Activated naive CD8-positive, alpha-beta T cell treated with anti-CD3 and anti-CD28 coated beads for 36 hours (primary cell): ENCODE measurements around the gene TMEM235. TPM values are rescaled to one million over a fixed set of nuclear protein-coding genes. Genes with fewer than 3 reads are reported as not detected.
"Not testable (repeated sequence)": the region's sequence is repeated elsewhere in the genome, so short reads cannot be mapped to it uniquely, and the experiment has no call there.

Experiments
- DNase-seq: peaks from one replicate; pipeline ENCODE4 v3.0.0; 2021
- H3K27ac Mint-ChIP-seq: one replicate; pipeline ENCODE4 v1.8.0; 2022; ENCODE audit warnings: mild to moderate bottlenecking, moderate library complexity, mixed read lengths
- H3K27me3 Mint-ChIP-seq: one replicate; pipeline ENCODE4 v1.8.0; 2022; ENCODE audit warnings: mild to moderate bottlenecking, mixed read lengths
- H3K36me3 Mint-ChIP-seq: one replicate; pipeline ENCODE4 v1.8.0; 2021; ENCODE audit warnings: mild to moderate bottlenecking, mixed read lengths
- H3K4me1 Mint-ChIP-seq: one replicate; pipeline ENCODE4 v1.8.0; 2021; ENCODE audit warnings: mixed read lengths
- H3K4me3 Mint-ChIP-seq: one replicate; pipeline ENCODE4 v1.8.0; 2022; ENCODE audit warnings: mild to moderate bottlenecking, moderate library complexity, mixed read lengths
- H3K9me3 Mint-ChIP-seq: one replicate; pipeline ENCODE4 v1.8.0; 2022; ENCODE audit warnings: mixed read lengths
- total RNA-seq, 2 experiments: library from RNA; stranded (reverse); gene quantifications; one replicate each; pipeline ENCODE4 v1.2.3, GENCODE V29; 2021

TMEM235 gene
- total RNA-seq, 2 experiments from 2014 or later = not detected

DNA sequence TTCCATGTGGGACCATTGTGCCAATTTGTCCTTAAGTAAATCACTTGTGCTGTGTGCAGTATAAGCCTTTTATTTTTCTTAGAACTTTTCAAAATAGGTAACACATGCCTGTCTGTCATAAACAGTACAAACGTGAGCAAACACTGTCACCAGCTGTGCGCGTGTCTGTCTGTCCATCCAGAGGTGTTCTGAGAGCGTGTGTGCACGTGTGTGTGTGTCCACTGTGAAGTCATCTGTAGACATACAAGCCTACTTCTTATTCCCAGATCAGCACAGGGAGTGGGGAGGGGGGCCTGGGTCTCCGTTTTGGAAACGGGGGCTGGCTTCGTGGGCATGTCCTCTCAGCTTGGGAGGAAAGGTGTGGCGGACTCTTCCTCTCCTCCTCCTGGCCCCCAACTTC lies 9.4 kb downstream of the TMEM235 start:
- Mint-ChIP-seq H3K27me3 (no peaks in the 10 kb centered on the region), H3K36me3 (no peaks in the 10 kb centered on the region), H3K4me3 (no peak overlapping the region), H3K4me1 (peaks cover 3% of the 10 kb centered on the region), H3K27ac (no peak overlapping the region), H3K9me3 (no peaks in the 10 kb centered on the region)
- no peak for DNase-seq

DNA sequence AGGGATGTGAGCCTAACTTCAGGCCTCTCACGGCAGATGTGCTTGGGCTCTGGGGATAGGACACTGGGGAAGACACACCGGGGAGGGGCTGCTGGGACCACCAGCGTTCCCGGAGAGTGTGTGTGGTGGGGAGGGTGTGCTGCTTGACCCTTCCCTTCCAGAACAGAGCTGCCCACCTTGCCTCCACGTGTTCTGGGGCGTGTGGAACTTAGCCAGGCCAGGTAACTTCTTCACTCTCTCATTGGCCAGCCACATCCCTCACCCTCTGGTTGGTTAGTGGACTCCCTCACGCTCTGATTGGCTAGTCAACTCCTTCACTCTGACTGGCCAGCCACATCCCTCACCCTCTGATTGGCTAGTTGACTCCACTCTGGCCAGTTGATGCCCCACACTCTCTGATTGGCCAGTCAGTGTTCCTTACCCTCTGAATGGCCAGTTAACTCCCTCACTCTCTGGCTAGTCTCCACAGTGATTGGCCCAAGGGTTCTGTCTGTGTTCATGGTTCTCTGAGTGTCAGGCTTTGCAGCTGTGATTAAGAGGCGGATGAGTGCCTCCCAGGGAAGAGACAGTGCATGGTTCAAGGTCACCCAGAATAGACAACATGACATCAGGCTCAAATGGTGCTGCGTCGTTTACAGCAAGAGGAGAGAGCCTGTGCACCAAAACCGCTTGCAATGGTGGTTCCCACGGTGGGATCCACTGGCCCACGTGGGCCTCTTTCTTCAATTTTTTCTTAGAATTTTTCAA lies 10.0 kb downstream of the TMEM235 start:
- Mint-ChIP-seq H3K27me3 (no peaks in the 10 kb centered on the region), H3K4me3 (no peak overlapping the region), H3K9me3 (no peaks in the 10 kb centered on the region), H3K4me1 (peaks cover 3% of the 10 kb centered on the region), H3K27ac (no peak overlapping the region), H3K36me3 (no peaks in the 10 kb centered on the region)
- DNase-seq = no peak

DNA sequence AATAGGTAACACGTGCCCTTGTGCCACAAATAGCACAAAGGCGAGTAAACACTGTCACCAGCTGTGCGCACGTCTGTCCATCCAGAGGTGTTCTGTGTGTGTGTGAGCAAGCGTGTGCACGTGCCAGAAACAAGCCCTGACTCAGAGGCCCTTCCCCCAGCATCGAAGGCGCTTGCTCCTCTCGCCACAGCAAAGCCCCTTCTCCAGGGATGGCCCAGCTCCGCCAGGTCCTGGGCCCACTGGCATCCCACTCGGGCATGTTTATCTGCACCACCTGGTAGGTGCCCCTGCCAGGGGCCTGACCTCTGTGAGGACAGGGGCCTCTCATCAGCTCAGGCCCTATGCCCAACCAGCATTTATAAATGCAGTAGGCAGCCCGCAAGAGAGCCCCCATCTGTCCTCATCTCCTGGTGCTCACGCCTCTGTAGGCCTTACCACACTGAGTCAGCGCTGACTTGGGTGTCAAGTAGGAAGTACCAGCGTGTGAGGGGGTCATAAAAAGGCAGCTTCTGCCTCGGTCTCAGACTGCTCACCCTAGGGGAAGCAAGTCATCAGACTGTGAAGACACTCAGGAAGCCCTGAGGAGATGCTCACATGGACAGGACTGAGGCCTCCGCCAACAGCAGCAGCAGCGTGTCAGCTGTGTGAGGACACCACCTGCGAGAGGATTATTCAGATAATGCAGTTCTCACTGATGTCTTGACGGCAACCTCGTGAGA lies 10.8 kb downstream of the TMEM235 start:
- Mint-ChIP-seq H3K27ac (no peak overlapping the region), H3K4me3 (no peak overlapping the region), H3K36me3 (no peaks in the 10 kb centered on the region), H3K9me3 (no peaks in the 10 kb centered on the region), H3K4me1 (peaks cover 3% of the 10 kb centered on the region), H3K27me3 (peaks cover 2% of the 10 kb centered on the region)
- no peak for DNase-seq

DNA sequence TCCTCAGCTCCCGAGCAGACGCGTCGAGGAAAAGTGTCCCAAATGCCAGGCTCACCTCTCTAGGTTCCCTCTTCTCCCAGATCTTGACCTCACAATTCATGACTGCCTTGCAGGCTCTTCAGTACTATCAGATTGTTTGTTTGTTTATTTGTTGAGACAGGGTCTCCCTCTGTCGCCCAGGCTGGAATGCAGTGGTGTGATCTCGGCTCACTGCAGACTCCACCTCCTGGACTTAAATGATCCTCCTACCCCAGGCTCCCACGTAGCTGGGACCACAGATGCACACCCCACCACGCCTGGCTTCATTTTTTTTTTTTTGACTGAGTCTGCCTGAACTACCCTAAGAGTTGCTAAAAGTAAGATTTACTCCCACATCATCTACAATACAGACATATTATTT lies 15.9 kb downstream of the TMEM235 start:
- Mint-ChIP-seq H3K27me3 (peaks cover 5% of the 10 kb centered on the region), H3K27ac (no peak overlapping the region), H3K4me1 (peaks cover 17% of the 10 kb centered on the region), H3K36me3 (no peaks in the 10 kb centered on the region), H3K4me3 (no peak overlapping the region), H3K9me3 (no peaks in the 10 kb centered on the region)
- no peak for DNase-seq

DNA sequence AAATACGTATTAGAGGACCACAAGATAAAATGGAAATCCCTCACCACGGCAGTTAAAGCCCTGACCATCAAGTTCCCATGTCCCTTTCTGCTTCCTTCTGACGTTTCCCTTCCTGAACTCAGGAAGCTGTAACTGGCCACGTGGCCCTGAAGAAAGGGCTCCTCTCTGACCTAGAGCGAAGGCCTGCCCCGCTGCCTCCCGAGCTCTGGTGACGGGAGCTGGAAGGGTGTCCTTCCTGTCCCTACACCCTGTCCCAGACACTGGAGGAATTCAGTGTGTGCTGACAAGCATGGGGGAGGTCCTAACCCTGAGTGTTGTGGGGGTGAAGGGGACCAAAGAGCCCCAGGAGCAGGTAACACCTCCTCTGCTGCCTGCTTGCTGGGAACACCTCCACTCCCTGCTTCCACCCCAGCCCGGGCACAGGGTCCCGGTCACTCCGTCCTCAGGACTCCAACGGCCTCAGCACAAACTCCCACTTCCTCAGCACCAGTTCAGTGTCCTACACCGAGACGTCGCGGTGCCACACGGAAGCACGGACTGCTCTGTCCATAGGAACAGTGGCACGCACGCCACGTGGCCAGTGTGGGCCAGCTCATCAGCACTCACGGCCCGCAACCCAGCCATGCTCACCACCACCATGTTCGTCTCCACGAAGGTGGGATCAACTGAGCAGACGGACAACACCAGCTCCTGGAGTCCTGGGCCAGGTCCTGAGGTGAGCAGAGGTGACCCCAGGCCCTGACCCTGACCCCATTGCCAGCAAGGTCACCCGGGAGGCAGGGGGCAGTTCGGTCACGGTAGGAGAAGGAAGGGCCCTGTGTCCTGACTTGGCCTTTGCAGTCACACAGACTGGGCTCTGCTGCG lies 16.9 kb downstream of the TMEM235 start:
- H3K4me3 Mint-ChIP-seq = no peak overlapping the region
- no peaks in the 10 kb centered on the region for H3K36me3 Mint-ChIP-seq
- no peak for DNase-seq
- H3K27me3 Mint-ChIP-seq = peaks cover 5% of the 10 kb centered on the region
- H3K27ac Mint-ChIP-seq = no peak overlapping the region
- H3K4me1 Mint-ChIP-seq = peaks cover 24% of the 10 kb centered on the region
- H3K9me3 Mint-ChIP-seq = no peaks in the 10 kb centered on the region

DNA sequence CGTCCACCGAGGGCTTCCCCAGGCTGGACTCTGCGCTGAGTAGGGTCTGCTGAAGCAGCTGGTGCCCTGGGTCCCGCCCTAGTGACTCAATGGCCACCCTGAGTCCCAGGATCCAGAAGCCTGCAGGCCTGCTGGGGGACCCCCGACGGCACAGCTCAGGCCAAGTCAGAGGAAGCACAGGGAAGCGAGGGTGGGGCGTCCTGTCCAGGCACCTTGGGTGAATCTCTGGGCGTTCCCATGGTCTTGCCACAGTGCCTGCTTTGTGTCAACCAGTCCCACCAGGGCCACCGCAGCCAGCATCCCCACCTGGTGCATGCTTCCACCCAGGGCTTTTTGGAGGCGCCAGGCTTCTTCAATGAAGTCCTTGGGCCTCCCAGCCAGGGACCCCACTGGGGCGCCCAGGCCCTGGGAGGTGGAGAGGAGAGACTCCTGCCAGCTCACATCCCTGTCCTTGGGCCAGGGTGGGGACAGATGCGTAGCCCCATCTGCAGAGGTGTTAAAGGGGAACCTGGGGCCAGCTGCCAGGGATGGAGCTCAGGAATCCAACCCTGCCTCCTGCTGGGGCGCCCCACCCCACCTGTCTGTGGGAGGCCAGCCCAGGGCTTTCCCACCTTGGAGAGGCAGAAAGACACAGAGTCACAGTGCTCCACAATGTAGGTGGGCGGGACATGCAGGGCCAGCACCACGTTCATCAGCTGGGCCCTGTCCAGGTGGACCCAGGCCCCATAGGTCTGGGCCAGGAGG lies 17.8 kb downstream of the TMEM235 start:
- Mint-ChIP-seq H3K27ac (no peak overlapping the region), H3K36me3 (no peaks in the 10 kb centered on the region), H3K9me3 (no peaks in the 10 kb centered on the region), H3K27me3 (peaks cover 5% of the 10 kb centered on the region), H3K4me3 (no peak overlapping the region), H3K4me1 (peaks cover 27% of the 10 kb centered on the region)
- no peak for DNase-seq

DNA sequence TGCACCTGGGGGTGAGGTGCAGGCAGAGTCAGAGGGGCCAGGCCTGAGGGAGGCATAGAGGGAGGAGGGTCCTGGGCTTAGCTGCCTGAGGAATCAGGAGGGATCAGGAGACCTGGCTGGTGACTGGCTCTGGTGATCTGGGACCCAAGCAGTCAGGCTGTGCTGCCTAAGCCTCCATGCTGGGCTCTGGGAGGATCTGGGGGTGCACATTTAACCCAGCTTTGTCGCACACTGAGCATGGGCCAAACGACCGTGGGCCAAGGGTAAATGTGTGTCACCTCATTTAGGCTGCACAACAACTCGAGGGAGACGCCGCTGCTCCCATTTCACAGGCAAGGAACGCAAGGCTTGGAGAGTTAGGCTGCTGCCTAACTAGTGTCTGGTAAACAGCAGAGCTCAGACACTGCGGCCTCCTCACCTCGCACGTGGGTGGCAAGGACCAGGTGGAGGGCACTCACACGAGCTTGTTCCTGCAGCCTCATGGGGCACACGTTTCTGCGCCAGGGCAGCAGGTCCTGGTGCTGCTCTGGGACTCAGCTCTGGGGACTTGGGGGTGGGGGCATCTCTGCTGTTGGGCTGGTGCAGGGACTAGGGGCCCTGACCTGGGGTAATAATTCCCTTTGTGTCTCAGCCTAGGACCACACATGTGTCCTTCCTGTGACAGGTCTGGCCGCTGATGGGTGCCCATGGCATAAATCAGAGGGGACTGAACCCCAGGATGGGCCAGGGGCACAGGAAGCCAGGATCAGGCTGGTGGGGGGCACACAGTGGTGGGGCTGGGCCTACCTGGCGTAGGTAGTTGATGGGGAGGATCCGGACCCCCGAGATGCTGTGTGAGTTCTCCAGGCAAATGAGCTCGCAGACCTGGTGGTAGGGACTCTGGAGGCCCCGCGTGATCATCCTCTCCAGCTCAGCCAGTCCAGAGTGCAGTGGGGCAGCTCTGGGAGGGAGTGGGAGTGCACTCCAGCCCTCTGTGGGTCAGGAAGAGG lies 18.7 kb downstream of the TMEM235 start:
- Mint-ChIP-seq H3K9me3 (no peaks in the 10 kb centered on the region), H3K27me3 (peaks cover 5% of the 10 kb centered on the region), H3K4me1 (peaks cover 29% of the 10 kb centered on the region)

DNA sequence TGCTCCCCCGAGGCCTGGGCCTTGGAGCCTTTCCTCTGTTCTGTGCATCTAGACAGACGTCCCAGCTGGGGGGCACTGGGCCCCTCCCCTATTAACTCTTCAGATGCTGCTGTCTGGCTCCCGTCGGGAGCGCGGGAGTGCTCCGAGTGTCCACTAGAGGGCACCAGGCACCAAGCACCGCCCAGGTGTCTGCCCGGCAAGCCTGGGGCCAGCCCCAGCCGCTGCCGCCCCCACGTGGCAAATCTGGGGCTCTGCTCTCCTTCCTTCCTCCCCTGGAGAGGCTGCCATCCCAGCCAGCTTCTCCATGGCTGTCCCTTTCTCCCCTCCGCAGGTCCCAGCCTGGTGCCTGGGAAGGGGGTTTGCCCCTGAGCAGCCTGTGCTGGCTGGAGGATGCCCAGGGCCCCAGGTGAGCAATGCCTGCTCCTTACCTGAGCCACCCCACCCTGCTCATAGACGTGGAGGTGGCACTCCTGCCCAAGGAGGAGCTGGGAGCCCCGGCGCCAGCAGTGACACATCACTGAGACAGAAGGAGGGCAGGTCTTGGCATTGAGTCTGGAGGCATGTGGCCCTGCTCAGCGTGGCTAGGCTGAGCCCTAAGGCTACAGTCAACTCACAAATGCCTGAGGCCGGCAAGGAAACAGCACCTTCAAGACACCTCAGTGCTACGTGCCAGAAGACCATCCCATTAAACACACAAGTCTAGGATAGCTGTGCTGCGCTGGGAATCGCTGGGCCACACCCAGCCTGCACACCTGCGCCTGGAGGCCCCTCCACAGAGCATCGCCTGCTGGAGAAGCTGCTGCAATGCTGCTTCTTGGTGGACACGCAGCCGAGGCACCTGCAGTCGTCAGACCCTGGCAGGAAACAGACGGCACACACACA lies 19.7 kb downstream of the TMEM235 start:
- H3K27ac Mint-ChIP-seq = peak overlapping the region; percentile 26
- H3K36me3 Mint-ChIP-seq = no peaks in the 10 kb centered on the region
- no peak overlapping the region for H3K4me3 Mint-ChIP-seq
- H3K27me3 Mint-ChIP-seq = peaks cover 5% of the 10 kb centered on the region
- H3K9me3 Mint-ChIP-seq = no peaks in the 10 kb centered on the region
- peaks cover 29% of the 10 kb centered on the region for H3K4me1 Mint-ChIP-seq
- DNase-seq = peak; percentile 87

More for the DNA sequence above, 18.7 kb downstream of the TMEM235 start:
- no peak overlapping the region for H3K27ac Mint-ChIP-seq
- H3K4me3 Mint-ChIP-seq = no peak overlapping the region
- H3K36me3 Mint-ChIP-seq = no peaks in the 10 kb centered on the region
- no peak for DNase-seq

DNA sequence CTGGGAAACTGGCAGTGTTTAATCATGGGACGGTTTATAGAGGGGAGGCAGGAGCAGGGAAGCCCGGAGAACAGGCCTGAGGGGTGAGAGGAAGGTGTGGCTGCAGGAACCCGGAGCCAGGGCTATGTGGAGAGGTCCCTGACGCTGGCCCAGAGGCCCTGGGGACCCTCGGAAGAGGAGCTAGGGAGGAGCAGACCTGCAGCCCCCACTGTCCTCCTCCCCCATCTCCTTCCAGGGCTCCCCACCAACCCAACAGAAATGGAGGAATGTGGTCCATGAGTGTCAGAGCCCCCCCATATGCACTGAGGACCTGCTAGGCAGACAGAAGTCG lies 20.3 kb downstream of the TMEM235 start:
- Mint-ChIP-seq H3K4me1 (peaks cover 29% of the 10 kb centered on the region), H3K27me3 (peaks cover 5% of the 10 kb centered on the region), H3K27ac (peak overlapping the region; percentile 26), H3K4me3 (no peak overlapping the region), H3K9me3 (no peaks in the 10 kb centered on the region), H3K36me3 (no peaks in the 10 kb centered on the region)
- no peak for DNase-seq

DNA sequence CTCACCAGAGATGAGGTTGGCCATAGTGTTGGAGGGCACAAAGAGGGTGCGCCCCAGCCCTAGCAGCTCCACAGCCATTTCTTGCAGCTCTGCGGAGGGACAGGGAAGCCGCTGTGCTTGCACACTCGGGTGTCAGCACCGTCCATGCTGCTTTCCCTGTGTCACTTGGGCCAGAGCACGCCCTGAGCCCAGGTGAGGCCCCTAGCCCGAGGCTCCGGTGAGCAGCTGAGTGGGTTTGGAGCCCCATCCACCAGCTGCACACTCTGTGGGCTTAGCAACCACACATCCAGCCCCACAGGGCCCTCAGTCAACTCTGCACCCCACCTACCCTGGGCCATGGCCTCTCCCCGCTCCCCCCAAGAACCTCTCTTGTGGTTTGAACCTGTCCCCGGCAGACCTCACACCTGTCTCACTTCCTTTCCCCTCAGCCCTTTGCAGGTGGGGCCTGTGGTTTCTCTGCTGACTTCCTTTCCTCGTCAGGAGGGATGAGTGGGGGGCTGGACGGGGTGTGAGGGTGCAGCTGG lies 20.7 kb downstream of the TMEM235 start:
- peak; percentile 59 for DNase-seq
- Mint-ChIP-seq H3K27me3 (peaks cover 3% of the 10 kb centered on the region), H3K4me3 (peak overlapping the region; percentile 19), H3K36me3 (no peaks in the 10 kb centered on the region), H3K27ac (peak overlapping the region; percentile 64), H3K4me1 (peaks cover 29% of the 10 kb centered on the region), H3K9me3 (no peaks in the 10 kb centered on the region)

DNA sequence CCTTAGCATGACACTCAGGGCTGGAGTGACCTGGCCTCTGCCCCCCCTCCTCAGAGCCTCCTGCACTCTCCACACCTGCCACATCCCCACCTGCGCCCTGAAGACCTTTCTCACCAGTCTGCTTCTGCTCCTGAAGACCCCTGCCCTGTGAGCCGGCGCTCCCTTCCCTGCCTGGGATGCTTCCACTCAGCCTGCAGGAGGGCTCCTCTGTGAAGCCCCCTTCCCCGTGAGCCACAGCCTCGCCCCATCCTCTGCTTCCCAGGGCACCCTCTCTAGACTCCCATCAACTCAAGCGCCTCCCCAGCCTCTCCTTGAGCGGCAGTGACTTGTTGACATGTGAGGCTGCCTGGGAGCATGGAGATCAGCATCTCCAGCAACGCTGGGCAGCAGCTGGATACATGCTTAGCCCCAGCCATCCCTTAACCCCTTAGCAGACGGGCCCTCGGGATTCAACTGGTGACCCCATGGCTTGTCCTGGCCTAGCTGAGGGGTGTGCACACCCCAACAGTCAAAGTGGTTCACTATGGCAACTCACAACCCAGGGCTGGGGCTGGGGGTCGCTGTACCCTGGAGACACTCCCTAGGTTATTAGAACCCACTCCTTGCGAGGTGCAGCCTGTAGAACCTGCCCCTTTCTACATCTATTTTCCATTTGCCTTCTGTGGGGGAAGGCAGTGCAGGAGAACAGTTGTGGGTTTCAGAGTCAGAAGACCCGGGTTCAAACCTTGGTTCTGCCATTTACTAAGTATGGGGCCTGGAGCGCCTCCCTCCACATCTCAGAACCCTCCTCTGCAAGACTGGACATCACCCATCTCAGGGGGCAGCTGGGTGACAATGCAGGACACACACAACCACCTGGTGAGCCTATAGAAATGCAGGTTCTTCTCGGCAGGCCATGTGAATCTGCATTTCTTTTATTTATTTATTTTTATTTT lies 21.5 kb downstream of the TMEM235 start:
- Mint-ChIP-seq H3K27me3 (no peaks in the 10 kb centered on the region), H3K9me3 (no peaks in the 10 kb centered on the region), H3K4me3 (peak overlapping the region; percentile 67), H3K27ac (peak overlapping the region; percentile 64), H3K4me1 (peaks cover 34% of the 10 kb centered on the region), H3K36me3 (no peaks in the 10 kb centered on the region)
- no peak for DNase-seq

DNA sequence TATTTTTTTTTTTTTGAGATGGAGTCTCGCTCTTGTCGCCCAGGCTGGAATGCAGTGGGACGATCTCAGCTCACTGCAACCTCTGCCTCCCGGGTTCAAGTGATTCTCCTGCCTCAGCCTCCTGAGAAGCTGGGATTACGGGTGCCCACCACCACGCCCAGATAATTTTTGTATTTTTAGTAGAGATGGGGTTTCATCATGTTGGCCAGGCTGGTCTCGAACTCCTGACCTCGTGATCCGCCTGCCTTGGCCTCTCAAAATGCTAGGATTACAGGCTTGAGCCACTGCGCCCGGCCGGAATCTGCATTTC lies 22.2 kb downstream of the TMEM235 start:
- H3K27me3 Mint-ChIP-seq, H3K36me3 Mint-ChIP-seq, DNase-seq, H3K9me3 Mint-ChIP-seq: not testable (repeated sequence)
- Mint-ChIP-seq H3K27ac (peak overlapping the region; percentile 38), H3K4me1 (peaks cover 38% of the 10 kb centered on the region), H3K4me3 (peak overlapping the region; percentile 75)
